Right atrium auricular region (tissue), 2 donors: ENCODE results near the gene GAMT. TPM values are rescaled to one million over a fixed set of nuclear protein-coding genes. Genes with fewer than 3 reads are reported as not detected.

Experiments used
- DNase-seq: peaks from one replicate; pipeline ENCODE4 v3.0.0-alpha.2; 2019; ENCODE audit warnings: low spot score
- H3K27ac ChIP-seq, 2 donors: fragments of 200-600 bp; sonication (generic); 1 replicate in 1 of 2; 2 replicates in 1 of 2; pipeline ENCODE4 v1.5.1; 2016 to 2019
- H3K27me3 ChIP-seq, 2 donors: fragments of 200-600 bp; sonication (generic); one replicate each; pipeline versions ENCODE4 v1.5.1 to v1.6.0; 2017 to 2019
- H3K36me3 ChIP-seq: fragments of 200-600 bp; sonication (generic); one replicate; pipeline ENCODE4 v1.5.1; 2016
- H3K4me1 ChIP-seq, 2 donors: fragments of 200-600 bp; sonication (generic); one replicate each; pipeline versions ENCODE4 v1.5.1 to v1.6.0; 2017 to 2019
- H3K4me3 ChIP-seq, 2 donors: fragments of 200-600 bp; sonication (generic); 1 replicate in 1 of 2; 2 replicates in 1 of 2; pipeline ENCODE4 v1.5.1; 2017 to 2019; ENCODE audit warnings: mild to moderate bottlenecking in 1 of 2, moderate library complexity in 1 of 2
- H3K9me3 ChIP-seq, 2 donors: fragments of 200-600 bp; sonication (generic); one replicate each; pipeline ENCODE4 v1.5.1; 2019
- total RNA-seq, 2 donors: library from RNA; depleted of rRNA; stranded (reverse); fragments of >200 nt; gene quantifications; one replicate each; pipeline ENCODE4 v1.1.0, GENCODE V29; 2016
- TF ChIP-seq, protein P1 (sequence below), 2 donors: fragments of 200-600 bp; sonication (generic); IDR thresholded peaks; one replicate each; pipeline ENCODE4 v1.5.1; 2019; ENCODE audit warnings: antibody characterized with exemption in 2 of 2

GAMT gene
- total RNA-seq, 2 donors from 2014 or later = 45.8 to 92.5 TPM

DNA sequence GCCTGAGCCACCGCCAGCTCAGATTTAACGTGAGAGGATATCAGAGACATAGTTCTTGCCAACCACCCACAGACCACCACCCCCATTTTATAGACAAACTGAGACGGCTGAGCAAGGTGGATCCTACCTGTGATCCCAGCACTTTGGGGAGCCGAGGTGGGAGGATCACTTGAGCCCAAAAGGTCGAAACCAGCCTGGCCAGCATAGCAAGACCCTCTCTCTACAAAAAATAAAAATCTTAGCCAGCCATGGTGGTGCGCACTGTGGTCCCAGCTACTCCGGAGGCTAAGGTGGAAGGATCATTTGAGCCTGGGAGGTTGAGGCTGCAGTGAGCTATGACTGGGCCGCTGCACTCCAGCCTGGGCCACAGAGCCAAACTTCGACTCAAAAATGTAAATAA, 48.2 kb downstream of the GAMT start:
- peaks cover 7% of the 10 kb centered on the region for H3K36me3 ChIP-seq
- TF ChIP-seq, protein P1, sequence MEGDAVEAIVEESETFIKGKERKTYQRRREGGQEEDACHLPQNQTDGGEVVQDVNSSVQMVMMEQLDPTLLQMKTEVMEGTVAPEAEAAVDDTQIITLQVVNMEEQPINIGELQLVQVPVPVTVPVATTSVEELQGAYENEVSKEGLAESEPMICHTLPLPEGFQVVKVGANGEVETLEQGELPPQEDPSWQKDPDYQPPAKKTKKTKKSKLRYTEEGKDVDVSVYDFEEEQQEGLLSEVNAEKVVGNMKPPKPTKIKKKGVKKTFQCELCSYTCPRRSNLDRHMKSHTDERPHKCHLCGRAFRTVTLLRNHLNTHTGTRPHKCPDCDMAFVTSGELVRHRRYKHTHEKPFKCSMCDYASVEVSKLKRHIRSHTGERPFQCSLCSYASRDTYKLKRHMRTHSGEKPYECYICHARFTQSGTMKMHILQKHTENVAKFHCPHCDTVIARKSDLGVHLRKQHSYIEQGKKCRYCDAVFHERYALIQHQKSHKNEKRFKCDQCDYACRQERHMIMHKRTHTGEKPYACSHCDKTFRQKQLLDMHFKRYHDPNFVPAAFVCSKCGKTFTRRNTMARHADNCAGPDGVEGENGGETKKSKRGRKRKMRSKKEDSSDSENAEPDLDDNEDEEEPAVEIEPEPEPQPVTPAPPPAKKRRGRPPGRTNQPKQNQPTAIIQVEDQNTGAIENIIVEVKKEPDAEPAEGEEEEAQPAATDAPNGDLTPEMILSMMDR (IDR thresholded peaks at IDR 0.05) = no peak
- no peak overlapping the region for H3K4me3 ChIP-seq
- H3K27ac ChIP-seq = no peak overlapping the region
- H3K4me1 ChIP-seq = peaks cover 0 to 22% of the 10 kb centered on the region in 2 donors
- DNase-seq = no peak
- no peaks in the 10 kb centered on the region for H3K27me3 ChIP-seq
- H3K9me3 ChIP-seq = no peaks in the 10 kb centered on the region

GRCh38 chr19:1351381-1351851, 49.9 kb downstream of the GAMT start:
- H3K9me3 ChIP-seq = no peaks in the 10 kb centered on the region
- H3K27me3 ChIP-seq = no peaks in the 10 kb centered on the region
- TF ChIP-seq, protein P1 (IDR thresholded peaks at IDR 0.05) = no peak
- no peak for DNase-seq
- H3K36me3 ChIP-seq = no peaks in the 10 kb centered on the region
- H3K27ac ChIP-seq = no peak overlapping the region
- peaks cover 0 to 16% of the 10 kb centered on the region in 2 donors for H3K4me1 ChIP-seq
- H3K4me3 ChIP-seq = no peak overlapping the region

GRCh38 chr19:1350867-1351266, 50.5 kb downstream of the GAMT start:
- Histone ChIP-seq H3K4me1 (peaks cover 0 to 10% of the 10 kb centered on the region in 2 donors), H3K27ac (no peak overlapping the region), H3K27me3 (no peaks in the 10 kb centered on the region), H3K36me3 (no peaks in the 10 kb centered on the region), H3K4me3 (no peak overlapping the region), H3K9me3 (no peaks in the 10 kb centered on the region)
- TF ChIP-seq, protein P1 (IDR thresholded peaks at IDR 0.05) = no peak
- no peak for DNase-seq

DNA sequence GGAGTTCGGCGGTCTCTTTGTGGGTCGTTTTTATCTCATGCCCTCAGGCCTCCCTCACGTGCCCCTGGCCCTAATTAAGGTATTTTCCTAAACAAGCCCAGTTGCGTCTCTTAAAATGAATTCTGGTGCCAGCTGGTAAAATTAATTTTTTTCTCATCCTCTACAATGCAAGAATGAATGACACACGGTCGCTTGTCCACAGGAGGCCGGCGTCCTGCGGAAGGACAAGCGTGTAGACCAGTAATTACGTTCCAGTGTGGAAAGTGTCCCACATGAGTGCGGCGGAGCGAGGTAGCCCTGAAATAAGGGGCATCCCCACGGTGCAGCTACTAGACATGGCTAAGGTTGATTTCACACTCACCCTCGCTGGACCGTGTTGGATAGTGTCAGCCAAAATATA, 52.1 kb downstream of the GAMT start:
- Histone ChIP-seq H3K27me3 (no peaks in the 10 kb centered on the region), H3K9me3 (no peaks in the 10 kb centered on the region), H3K4me1 (peaks cover 0 to 3% of the 10 kb centered on the region in 2 donors), H3K4me3 (no peak overlapping the region), H3K36me3 (no peaks in the 10 kb centered on the region), H3K27ac (no peak overlapping the region)
- no peak for DNase-seq
- TF ChIP-seq, protein P1 (IDR thresholded peaks at IDR 0.05) = no peak

Other genes starting within 250 kb of the GAMT start
- gene SBNO2, start 227.3 kb downstream of the GAMT start, total RNA-seq = 10 to 100 TPM; 14.7 to 17.7 TPM
- gene STK11, start 195.8 kb downstream of the GAMT start, total RNA-seq = 10 to 100 TPM; 62.0 to 64.7 TPM
- 1 to 10 TPM; 2.4 to 2.6 TPM for gene CBARP, start 163.5 kb downstream of the GAMT start, total RNA-seq
- 100 to 1,000 TPM; 193 to 269 TPM for gene ATP5F1D, start 159.8 kb downstream of the GAMT start, total RNA-seq
- 10 to 100 TPM; 42.1 to 42.2 TPM for gene MIDN, start 153.0 kb downstream of the GAMT start, total RNA-seq
- 100 to 1,000 TPM; 288 to 385 TPM for gene CIRBP, start 132.2 kb downstream of the GAMT start, total RNA-seq
- gene FAM174C, start 126.0 kb downstream of the GAMT start, total RNA-seq = 10 to 100 TPM; 28.9 to 29.8 TPM
- not detected for gene EFNA2, start 115.7 kb downstream of the GAMT start, total RNA-seq
- 100 to 1,000 TPM; 234 to 326 TPM for gene NDUFS7, start 17.6 kb downstream of the GAMT start, total RNA-seq
- 10 to 100 TPM; 32.6 to 47.5 TPM for gene DAZAP1, start 6.0 kb upstream of the GAMT start, total RNA-seq
- gene RPS15, start 36.9 kb upstream of the GAMT start, total RNA-seq = 1,000 to 10,000 TPM; 1,712 to 2,156 TPM
- under 1 TPM; 0.04 to 0.35 TPM for gene APC2, start 48.6 kb upstream of the GAMT start, total RNA-seq
- 10 to 100 TPM; 19.1 to 22.3 TPM for gene C19orf25, start 77.7 kb upstream of the GAMT start, total RNA-seq
- gene PCSK4, start 88.8 kb upstream of the GAMT start, total RNA-seq = 1 to 10 TPM; 1.0 to 4.4 TPM
- gene REEP6, start 89.6 kb upstream of the GAMT start, total RNA-seq = 1 to 10 TPM; 1.3 to 2.3 TPM
- gene ADAMTSL5, start 111.5 kb upstream of the GAMT start, total RNA-seq = 10 to 100 TPM; 14.5 to 27.2 TPM
- not detected for gene PLK5, start 122.5 kb upstream of the GAMT start, total RNA-seq
- 10 to 100 TPM in 1 of 2 donors, 1 to 10 TPM in 1; 7.5 to 17.0 TPM for gene MEX3D, start 166.8 kb upstream of the GAMT start, total RNA-seq
- gene MBD3, start 191.3 kb upstream of the GAMT start, total RNA-seq = 10 to 100 TPM; 64.3 to 86.8 TPM
- 100 to 1,000 TPM; 172 to 191 TPM for gene UQCR11, start 203.9 kb upstream of the GAMT start, total RNA-seq